Measurements from ENCODE around the gene PBOV1. TPM values are rescaled to one million over a fixed set of nuclear protein-coding genes. Genes with fewer than 3 reads are reported as not detected.

Gene PBOV1
- total RNA-seq, 2 donors from 2014 or later = not detected

DNA sequence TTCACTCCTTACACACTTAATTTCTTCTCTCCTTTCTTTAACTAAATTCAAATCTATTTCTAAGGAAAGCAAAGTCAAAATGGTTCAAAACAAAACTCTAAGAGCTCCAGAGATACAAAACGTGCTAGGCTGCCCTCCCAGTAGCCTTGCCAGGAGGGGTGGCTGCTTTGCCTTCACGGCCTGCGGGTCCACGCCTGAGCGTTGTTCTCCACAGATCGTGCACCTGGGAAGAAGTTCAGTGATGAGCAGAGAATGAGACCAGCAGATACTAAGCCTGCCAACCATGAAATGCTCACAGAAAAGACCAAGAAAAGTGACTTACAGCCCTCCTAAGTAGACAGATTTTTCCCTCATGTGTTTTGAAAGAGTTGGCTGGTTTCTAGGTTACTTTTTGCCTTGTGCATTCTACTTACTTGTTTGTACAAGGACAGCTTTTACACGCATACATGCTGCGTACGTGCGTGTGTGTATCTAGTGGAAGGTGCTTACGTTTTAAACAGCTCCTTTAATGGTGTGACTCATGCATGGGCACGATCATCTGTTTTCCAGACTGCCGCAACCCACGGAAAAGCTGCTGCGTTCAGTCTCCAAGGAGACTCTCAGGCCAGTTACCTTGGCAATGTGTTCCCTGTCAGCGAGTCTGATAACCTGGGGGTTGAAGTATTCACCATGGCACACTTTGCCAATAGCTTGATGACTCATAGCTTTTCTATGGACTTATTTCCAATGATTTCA, 32.4 kb upstream of the PBOV1 start:
- intact Hi-C loops (cut with DNase I) = no loop called here
- H3K36me3 ChIP-seq = no peaks in the 10 kb centered on the region
- no peaks in the 10 kb centered on the region for H3K9me3 ChIP-seq
- WGBS = 44% methylated on average over 16 of the region's 16 CpGs
- DNase-seq (ENCODE audit: low spot score) = peak; percentile 77
- no peak overlapping the region for H3K4me3 ChIP-seq
- H3K27ac ChIP-seq = peak overlapping the region; percentile 68 to 87
- no peaks in the 10 kb centered on the region for H3K27me3 ChIP-seq (replicated peaks; ENCODE audit: insufficient read depth)
- TF ChIP-seq POLR2A (IDR thresholded peaks at IDR 0.05) (no peak), POLR2AphosphoS5 (IDR thresholded peaks at IDR 0.05) (peak; percentile 82), CTCF (IDR thresholded peaks at IDR 0.05) (no peak)
- no peaks in the 10 kb centered on the region for H3K4me1 ChIP-seq (replicated peaks)

GRCh38 chr6:138250053-138250452, 31.8 kb upstream of the PBOV1 start:
- Histone ChIP-seq H3K9me3 (no peaks in the 10 kb centered on the region), H3K27ac (peak overlapping the region; percentile 68 to 87), H3K4me1 (replicated peaks) (no peaks in the 10 kb centered on the region), H3K36me3 (no peaks in the 10 kb centered on the region), H3K27me3 (replicated peaks; ENCODE audit: insufficient read depth) (no peaks in the 10 kb centered on the region), H3K4me3 (no peak overlapping the region)
- TF ChIP-seq POLR2AphosphoS5 (IDR thresholded peaks at IDR 0.05) (no peak), CTCF (IDR thresholded peaks at IDR 0.05) (no peak), POLR2A (IDR thresholded peaks at IDR 0.05) (no peak)
- intact Hi-C loops (cut with DNase I) = no loop called here
- no peak for DNase-seq (ENCODE audit: low spot score)
- 98% methylated on average over 4 of the region's 4 CpGs for WGBS

DNA sequence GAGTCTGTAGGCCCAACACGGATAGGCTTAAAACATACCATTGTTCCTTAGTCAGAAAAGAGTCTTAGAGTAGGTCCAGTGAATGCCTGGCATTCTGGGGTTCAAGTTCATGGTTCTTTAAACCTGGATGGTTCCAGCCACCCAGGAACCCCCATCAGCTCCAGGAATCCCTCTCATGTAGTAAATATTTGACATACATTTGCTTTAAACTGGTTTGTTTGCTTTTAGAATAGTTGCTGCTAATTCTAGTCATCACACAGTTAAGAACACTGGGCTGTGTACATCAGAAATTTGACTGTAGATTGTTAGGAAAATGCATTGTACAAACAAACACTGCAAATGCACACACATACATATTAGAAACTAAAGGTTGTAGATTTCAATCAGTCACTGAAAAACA, 30.6 kb upstream of the PBOV1 start:
- Histone ChIP-seq H3K4me3 (no peak overlapping the region), H3K27ac (peak overlapping the region in 1 of 2 donors; percentile 87), H3K27me3 (replicated peaks; ENCODE audit: insufficient read depth) (no peaks in the 10 kb centered on the region), H3K9me3 (no peaks in the 10 kb centered on the region), H3K4me1 (replicated peaks) (no peaks in the 10 kb centered on the region), H3K36me3 (no peaks in the 10 kb centered on the region)
- WGBS = 69% methylated on average over 1 of the region's 1 CpG
- no peak for DNase-seq (ENCODE audit: low spot score)
- TF ChIP-seq POLR2AphosphoS5 (IDR thresholded peaks at IDR 0.05) (no peak), CTCF (IDR thresholded peaks at IDR 0.05) (no peak), POLR2A (IDR thresholded peaks at IDR 0.05) (no peak)
- intact Hi-C loops (cut with DNase I) = no loop called here

DNA sequence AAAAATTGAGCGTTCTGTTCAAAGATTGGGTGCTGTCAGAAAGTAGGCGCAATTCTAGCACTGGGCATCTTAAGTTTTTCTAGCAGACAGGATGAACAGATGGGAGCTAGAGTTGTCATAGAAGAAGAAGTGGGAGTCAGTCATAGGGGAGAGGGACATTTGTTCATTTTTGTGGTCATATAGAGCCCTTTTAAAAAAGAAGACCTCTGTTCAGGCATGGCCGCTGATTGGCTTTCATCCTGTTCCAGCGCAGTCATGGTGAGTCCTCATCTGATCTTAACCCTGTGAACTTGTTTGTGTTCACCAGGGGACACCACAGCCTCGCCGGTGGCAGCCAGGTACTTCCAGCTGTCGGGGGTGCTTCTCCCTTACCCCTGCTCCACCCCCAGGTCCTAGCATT, 29.7 kb upstream of the PBOV1 start:
- intact Hi-C loops (cut with DNase I) = no loop called here
- DNase-seq (ENCODE audit: low spot score) = no peak
- Histone ChIP-seq H3K27me3 (replicated peaks; ENCODE audit: insufficient read depth) (no peaks in the 10 kb centered on the region), H3K4me1 (replicated peaks) (no peaks in the 10 kb centered on the region), H3K4me3 (no peak overlapping the region), H3K9me3 (no peaks in the 10 kb centered on the region), H3K36me3 (no peaks in the 10 kb centered on the region), H3K27ac (peak overlapping the region in 1 of 2 donors; percentile 87)
- no peak for TF ChIP-seq CTCF (IDR thresholded peaks at IDR 0.05)
- no peak for TF ChIP-seq POLR2A (IDR thresholded peaks at IDR 0.05)
- no peak for TF ChIP-seq POLR2AphosphoS5 (IDR thresholded peaks at IDR 0.05)
- WGBS = 91% methylated on average over 7 of the region's 7 CpGs

Data from prostate gland (tissue), 2 donors.